ENCODE measurements around the gene CHSY1.

DNA sequence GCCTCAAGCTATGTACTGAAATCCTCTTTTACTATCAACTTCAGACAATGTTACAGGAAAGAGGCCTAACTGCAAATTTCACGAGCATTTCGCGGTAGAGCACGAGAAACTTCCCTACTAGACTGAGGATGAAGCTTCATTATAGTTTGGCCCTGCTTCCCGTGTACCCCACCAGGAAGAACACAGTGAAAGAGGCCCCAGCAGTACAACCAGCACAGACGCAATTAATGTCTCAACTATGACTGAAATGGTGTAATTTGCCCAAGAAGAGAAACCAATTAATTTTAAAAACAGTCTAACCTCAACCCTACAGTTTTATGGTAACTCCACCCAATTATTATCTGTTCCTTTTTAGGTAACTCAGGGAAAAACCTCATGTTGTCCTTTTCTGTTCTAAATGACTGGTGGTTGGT lies 12.1 kb downstream of the CHSY1 start:
- TF ChIP-seq, protein P1, sequence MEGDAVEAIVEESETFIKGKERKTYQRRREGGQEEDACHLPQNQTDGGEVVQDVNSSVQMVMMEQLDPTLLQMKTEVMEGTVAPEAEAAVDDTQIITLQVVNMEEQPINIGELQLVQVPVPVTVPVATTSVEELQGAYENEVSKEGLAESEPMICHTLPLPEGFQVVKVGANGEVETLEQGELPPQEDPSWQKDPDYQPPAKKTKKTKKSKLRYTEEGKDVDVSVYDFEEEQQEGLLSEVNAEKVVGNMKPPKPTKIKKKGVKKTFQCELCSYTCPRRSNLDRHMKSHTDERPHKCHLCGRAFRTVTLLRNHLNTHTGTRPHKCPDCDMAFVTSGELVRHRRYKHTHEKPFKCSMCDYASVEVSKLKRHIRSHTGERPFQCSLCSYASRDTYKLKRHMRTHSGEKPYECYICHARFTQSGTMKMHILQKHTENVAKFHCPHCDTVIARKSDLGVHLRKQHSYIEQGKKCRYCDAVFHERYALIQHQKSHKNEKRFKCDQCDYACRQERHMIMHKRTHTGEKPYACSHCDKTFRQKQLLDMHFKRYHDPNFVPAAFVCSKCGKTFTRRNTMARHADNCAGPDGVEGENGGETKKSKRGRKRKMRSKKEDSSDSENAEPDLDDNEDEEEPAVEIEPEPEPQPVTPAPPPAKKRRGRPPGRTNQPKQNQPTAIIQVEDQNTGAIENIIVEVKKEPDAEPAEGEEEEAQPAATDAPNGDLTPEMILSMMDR (IDR thresholded peaks at IDR 0.05; ENCODE audit: poor library complexity, severe bottlenecking), result no peak
- no peak for TF ChIP-seq EP300 (conservative IDR thresholded peaks at IDR 0.05; ENCODE audit: poor library complexity, severe bottlenecking)
- TF ChIP-seq EZH2 (IDR thresholded peaks at IDR 0.05; ENCODE audit: borderline replicate concordance, insufficient read depth, low read length, poor library complexity, severe bottlenecking), result no peak
- TF ChIP-seq TAF1 (IDR thresholded peaks at IDR 0.05; ENCODE audit: low read depth), result no peak
- no peak for TF ChIP-seq POLR2AphosphoS5 (IDR thresholded peaks at IDR 0.05)
- TF ChIP-seq MXI1 (conservative IDR thresholded peaks at IDR 0.05; ENCODE audit: poor library complexity, severe bottlenecking), result no peak
- no peak for TF ChIP-seq SMC3 (conservative IDR thresholded peaks at IDR 0.05; ENCODE audit: poor library complexity)

Measured in neural cell (in vitro differentiated cells).